HCT116 (cell line): Measurements from ENCODE around the gene CST1.

Experiments
- CEBPB ChIP-seq: IDR thresholded peaks from 2 replicates; pipeline ENCODE4 v1.6.1; 2012; ENCODE audit warnings: low read depth
- EZH2phosphoT487 ChIP-seq: fragments of 200-600 bp; IDR thresholded peaks from 2 replicates; pipeline ENCODE4 v1.6.1; 2018; ENCODE audit warnings: antibody characterized with exemption, borderline replicate concordance
- JUND ChIP-seq: IDR thresholded peaks from 2 replicates; pipeline ENCODE4 v1.6.1; 2012
- POLR2AphosphoS5 ChIP-seq: IDR thresholded peaks from 2 replicates; pipeline ENCODE4 v1.6.1; 2011; ENCODE audit warnings: mild to moderate bottlenecking, low read depth, low read length, moderate library complexity
- ZNF274 ChIP-seq: fragments of 200-500 bp; sonication (Bioruptor generic); IDR thresholded peaks from 2 replicates; pipeline ENCODE4 v1.6.1; 2014; ENCODE audit warnings: mild to moderate bottlenecking, low read depth, low read length, inconsistent platforms
- TF ChIP-seq, protein P1 (sequence below), 3 experiments: fragments of 200-600 bp in 1 of 3; sonication (generic) in 1 of 3; IDR thresholded peaks in 2 of 3; conservative IDR thresholded peaks in 1 of 3; 2 replicates each; pipeline ENCODE4 v1.5.1; 2012 to 2017; ENCODE audit warnings: low read depth in 2 of 3, low read length in 2 of 3, antibody characterized with exemption in 1 of 3, borderline replicate concordance in 1 of 3, control low read depth in 1 of 3, mild to moderate bottlenecking in 1 of 3, mixed read lengths in 1 of 3, mixed run types in 1 of 3, moderate library complexity in 1 of 3; ENCODE audit not compliant: insufficient read depth in 1 of 3

DNA sequence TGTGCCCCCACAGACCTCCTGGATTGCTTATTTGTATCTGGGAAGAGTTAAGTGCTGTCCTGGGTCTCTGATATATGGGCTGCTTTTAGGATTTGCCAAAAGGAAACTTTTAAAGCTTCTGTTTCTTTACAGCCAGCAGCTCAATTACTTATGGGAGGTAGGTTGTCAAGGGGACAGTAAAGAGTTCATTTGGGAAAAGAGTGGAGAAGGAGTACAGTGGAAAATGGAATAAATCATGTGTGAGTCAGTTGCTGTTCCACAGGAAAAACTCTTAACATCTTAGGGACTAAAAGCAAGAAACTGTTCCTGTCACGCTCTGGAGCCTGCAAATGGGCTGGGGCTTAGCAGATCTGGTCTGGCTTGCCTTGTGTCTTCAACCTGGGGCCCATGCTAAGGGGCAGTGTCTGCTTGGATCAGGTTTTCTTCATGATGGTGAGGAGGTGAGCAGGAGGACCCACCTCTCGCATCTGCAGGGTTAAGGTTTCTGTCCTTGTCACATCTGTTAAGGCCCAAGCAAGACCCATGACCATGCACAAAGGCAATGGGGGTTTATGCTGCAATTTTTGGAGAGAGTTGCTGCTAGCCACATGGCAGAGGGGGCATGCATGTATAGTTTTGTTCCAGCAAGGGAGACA lies 8.7 kb upstream of the CST1 start:
- TF ChIP-seq CEBPB: no peak
- TF ChIP-seq ZNF274: no peak
- no peak for TF ChIP-seq JUND
- no peak for TF ChIP-seq EZH2phosphoT487
- TF ChIP-seq, protein P1, sequence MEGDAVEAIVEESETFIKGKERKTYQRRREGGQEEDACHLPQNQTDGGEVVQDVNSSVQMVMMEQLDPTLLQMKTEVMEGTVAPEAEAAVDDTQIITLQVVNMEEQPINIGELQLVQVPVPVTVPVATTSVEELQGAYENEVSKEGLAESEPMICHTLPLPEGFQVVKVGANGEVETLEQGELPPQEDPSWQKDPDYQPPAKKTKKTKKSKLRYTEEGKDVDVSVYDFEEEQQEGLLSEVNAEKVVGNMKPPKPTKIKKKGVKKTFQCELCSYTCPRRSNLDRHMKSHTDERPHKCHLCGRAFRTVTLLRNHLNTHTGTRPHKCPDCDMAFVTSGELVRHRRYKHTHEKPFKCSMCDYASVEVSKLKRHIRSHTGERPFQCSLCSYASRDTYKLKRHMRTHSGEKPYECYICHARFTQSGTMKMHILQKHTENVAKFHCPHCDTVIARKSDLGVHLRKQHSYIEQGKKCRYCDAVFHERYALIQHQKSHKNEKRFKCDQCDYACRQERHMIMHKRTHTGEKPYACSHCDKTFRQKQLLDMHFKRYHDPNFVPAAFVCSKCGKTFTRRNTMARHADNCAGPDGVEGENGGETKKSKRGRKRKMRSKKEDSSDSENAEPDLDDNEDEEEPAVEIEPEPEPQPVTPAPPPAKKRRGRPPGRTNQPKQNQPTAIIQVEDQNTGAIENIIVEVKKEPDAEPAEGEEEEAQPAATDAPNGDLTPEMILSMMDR (IDR thresholded peaks at IDR 0.05 in 2 of 3, conservative IDR thresholded peaks at IDR 0.05 in 1 of 3; ENCODE audit: borderline replicate concordance in 1 of 3, insufficient read depth in 1 of 3, low read depth in 2 of 3, low read length in 2 of 3): no peak
- TF ChIP-seq POLR2AphosphoS5: no peak
